GM19438 (cell line): ENCODE measurements around the gene DUSP10.

Experiments
- ATAC-seq: cut with Tn5 transposase; IDR thresholded peaks from one replicate; pipeline ENCODE4 v1.9.1; 2021; ENCODE audit warnings: low read depth; ENCODE audit not compliant: unreplicated experiment

Gene DUSP10

DNA sequence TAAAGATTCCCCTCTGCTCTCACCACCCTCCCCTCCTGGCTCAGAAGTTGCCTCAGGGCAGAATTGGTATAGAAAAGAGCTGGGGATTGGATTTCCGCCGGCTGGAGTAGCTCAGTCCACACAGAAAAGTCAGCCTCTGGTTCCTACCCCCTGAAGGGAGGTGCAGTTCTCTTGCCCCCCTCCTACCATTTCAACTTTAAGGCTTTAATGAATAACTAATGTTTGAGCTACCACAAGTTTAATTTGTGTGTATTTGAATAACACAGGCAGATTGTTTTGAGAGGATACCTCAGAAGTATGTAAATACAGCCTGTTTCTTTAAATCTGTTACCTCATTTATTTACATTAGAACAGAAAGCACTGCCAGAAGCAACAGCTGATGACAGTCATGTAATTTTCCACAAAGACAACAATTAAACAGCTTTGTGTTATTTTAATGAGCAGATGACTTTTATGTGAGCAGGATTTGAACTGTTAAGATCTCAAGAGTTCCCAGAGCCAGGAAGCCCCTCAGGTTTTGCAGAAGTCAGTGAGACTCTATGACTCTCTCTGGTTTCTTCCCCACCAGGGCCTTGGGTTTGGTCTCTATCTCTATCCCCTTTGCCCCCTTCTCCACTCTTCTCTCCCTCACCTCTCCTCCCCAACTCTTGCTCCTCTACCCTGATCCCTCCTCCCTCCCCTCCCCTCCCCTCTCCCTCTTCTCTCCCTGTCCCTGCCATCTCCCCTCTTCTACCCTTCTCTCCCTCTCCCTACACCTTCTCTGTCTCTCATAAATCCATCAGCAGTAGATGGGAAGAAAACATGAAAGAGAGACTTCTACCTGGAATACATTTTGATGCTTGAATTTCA is 26.3 kb downstream of the DUSP10 start:
- ATAC-seq, result no peak

GRCh38 chr1:221714227-221715152 is 27.4 kb downstream of the DUSP10 start:
- ATAC-seq, result no peak

DNA sequence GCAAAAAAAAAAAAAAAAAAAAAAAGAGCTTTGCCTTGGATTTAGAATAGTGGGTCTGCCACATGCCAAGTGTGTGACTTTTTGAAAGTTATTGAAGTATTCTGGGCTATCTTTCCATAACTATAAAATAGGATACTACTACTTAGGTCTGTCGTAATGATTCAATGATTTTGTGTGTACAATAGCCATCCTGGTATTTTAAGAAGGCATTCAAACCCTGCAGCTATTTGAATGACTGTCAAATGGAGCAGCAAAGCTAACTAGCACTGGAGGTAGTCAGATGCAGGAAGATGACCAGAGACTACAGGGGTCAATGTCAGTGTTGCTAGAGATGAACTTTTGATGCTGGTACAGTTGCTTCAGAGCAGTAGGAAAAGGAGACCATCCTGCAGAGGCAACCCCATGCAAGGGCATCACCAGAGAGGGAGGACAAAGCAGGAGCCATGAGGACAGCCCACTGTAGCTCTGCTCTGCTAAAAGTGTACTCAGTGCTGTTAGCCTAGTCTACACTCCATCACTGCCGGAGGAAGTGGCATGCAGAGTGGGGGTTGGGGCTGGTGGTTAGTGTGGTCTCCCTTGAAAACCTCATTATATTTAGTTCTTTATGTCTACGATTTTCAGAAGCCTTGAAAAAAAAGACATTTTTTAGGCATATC is 29.0 kb downstream of the DUSP10 start:
- peak; percentile 61 for ATAC-seq

DNA sequence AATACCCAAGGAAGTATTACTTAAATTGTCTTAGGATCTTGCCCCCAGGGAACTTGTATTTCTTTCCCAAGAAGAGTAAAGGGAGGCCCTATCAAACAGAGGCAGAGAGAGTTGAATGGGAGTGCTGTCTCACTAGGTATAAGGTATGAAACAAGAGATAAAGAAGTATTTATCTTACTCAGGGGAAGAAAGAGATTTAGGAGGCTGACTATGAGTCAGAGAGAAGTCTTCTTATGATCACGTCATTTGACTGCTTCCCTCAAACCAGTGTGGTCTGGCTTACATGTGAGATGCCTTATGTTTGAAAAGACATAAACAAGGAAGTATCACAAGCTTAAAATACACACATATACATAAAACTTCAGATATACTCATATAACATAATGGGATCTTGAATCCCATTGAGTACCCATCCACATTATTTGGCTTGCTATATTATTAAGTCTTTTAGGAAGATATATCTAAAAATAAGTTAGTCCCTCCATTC is 29.6 kb downstream of the DUSP10 start:
- ATAC-seq, result peak; percentile 32

DNA sequence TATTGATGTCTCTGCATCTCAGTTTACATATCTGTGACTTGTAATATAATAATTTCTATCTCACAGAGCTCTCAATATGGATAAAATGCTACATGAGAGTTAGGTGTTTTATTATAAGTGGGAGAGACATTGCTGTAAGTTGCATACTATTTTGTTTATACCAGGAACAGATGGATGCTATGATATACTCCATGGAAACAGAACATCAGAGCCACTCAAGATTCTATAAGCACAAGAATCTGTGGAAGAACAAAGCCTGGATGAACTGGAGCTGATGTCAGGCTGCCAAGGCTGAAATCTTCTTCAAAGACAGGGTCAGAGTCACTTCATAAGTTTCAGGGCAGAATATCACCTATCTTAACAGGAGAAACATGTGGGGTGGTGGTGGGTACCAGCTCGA is 30.2 kb downstream of the DUSP10 start:
- no peak for ATAC-seq

GRCh38 chr1:221711063-221711577 is 30.8 kb downstream of the DUSP10 start:
- no peak for ATAC-seq

DNA sequence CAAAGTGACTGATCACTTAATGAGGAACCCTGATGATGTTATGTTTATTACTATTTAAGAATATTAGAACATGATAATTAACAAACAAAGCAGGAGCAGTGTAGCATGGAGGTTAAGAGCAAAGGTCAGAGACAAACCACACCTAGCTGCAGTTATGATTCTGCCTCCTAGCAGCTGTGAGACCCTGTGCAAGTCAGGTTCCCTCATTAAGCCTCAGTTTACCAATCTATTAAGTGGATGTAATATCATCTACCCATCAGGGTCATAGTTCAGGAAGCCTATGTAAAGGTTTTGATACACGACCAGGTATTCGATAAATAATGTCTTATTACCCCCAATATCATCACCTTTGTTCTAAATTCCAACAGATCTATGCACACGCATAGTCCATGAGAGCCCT is 32.0 kb downstream of the DUSP10 start:
- ATAC-seq, result no peak

- peak; percentile 19 for ATAC-seq
Observed at GRCh38 chr1:221708987-221709386, 32.9 kb downstream of the DUSP10 start.

DNA sequence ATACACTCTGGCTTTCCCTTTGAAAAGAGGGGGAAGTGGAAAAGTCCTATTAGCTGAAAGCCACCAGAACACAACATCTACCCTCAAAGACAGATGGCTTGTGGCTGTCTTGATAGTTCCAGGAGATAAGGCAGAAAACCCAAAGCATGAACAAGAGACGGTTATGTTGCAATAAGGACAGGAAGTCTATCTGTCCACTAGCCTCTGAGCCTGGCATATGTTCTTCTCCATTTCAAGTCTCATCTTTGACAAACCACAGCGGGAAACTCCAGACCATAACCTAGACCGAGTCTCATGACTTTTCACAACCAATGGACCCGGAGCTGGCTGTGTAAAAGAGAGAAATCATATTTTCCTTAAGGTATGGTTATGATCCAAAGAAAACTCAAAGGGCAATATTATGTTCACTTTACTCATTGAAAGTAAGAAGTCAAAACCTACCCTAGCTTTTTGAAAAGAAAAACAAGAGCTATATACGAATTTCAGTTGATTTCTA is 33.8 kb downstream of the DUSP10 start:
- ATAC-seq, result peak; percentile 60

DNA sequence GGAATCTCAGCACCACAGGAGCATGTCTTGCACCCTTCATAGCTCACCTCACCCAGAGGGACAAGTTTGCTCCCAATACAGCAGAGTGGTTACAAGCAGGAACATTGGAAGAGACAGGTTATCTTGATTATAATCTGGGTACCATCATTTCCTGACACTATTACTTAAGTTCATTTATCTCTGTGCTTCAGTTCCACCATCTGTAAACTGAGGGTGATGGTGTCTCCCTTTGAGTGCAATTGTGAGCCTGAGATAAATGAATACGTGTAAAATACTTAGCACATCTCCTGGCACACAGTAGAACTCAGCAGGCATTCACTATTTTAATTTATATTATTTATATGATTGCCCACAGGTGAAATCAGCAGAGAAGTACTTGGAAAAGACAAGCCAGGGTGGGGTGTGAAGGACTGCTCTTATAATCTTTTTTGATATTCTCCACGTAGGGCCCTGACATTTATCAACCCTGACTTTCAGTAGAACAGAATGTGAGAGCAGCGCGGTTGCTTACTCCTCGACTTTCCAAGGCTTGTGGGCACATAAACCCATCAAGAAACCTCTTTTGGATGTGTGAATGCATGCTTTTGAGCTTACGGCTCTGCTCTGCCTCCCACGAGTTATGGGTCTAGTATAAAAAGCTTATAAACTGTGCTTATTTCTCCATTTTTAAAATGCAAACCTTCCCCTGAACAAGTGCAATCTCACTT is 34.9 kb downstream of the DUSP10 start:
- no peak for ATAC-seq

DNA sequence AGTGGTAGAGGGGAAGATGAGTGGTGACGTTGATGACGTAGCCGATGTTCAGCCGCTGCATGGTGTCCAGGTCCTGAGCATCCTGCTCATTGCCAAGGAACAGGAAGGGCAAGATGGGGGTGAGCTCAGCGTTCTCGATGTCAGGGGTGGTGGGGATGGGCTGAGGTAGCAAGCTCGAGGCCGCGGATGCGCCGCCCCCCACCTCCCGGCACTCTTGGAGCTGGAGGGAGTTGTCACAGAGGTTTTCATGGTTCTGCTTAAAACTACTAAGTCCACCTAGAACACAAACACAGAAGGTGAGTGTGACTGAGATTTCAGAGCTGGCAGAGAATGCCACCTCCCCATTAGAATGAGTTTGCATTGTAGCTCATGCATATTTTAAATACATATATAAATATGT is 35.7 kb downstream of the DUSP10 start:
- no peak for ATAC-seq

DNA sequence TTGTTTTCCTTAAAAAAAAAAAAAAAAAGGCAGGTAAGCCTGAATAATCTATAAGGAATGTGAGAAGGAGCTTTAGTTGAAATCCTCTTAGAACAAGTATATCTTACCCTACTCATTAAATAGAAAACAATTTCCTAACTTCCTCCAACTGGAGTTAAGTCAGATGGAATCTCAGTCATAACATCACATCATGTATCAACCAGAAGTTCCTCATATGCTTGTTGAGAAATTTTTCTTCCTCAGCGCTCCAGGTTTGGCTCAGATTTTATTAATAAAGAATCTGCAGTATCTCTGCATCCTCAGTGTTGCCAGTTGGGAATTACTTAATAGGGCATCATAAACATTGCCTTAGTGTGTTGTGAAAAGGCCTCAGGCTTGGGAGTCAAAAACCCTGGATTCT is 37.6 kb downstream of the DUSP10 start:
- no peak for ATAC-seq

GRCh38 chr1:221701570-221702186 is 40.2 kb downstream of the DUSP10 start:
- no peak for ATAC-seq

- no peak for ATAC-seq
Observed at GRCh38 chr1:221700948-221701347, 40.9 kb downstream of the DUSP10 start.

GRCh38 chr1:221700536-221700935 is 41.4 kb downstream of the DUSP10 start:
- ATAC-seq, result no peak

DNA sequence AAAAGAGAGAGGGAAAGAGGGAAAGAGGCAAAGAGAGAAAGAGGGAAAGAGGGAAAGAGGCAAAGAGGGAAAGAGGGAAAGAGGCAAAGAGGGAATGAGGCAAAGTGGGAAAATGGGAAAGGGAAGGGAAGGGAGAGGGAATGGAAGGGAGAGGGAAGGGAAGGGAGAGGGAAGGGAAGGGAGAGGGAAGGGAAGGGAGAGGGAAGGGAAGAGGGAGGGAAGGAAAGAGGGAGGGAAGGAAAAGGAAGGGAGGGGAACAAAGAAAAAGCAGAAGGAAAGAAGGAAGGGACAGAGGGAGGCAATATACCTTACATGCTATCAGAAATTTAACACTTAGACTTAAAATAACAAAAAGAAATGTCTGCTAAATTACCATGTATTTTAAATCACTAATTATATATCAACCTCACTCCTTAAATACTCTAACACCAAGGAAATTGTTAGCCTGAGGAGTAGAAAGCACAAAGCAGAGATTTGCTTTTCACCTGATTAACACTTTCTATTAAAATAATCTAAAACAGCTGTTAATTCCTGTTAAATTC is 41.8 kb downstream of the DUSP10 start:
- no peak for ATAC-seq

DNA sequence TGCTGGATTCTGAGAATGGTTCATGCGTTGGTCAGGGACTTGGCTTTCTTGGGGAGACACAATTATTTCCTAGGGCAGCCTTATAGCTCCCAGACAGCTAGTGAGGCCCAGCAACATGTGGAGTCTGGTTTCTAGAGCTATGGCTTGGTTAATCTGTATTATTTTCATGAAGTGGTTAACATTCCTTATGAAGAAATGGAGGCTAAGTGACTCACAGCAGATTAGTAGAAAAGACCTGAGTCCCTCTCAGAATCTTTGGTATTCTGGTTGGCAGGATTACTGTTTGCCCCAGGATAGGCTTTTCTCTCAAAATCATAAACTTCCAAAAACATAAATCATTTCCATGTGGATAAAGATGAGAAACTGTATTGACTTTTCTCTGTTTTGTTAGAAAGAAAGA is 42.3 kb downstream of the DUSP10 start:
- no peak for ATAC-seq

GRCh38 chr1:221698579-221699349 is 43.1 kb downstream of the DUSP10 start:
- no peak for ATAC-seq
